IMR-90 (cell line): ENCODE data around the gene ANKRD33B. TPM values are rescaled to one million over a fixed set of nuclear protein-coding genes. Genes with fewer than 3 reads are reported as not detected.

ENCODE experiments used
- microRNA-seq, 2 experiments: library from miRNA; stranded (forward) in 1 of 2; unstranded in 1 of 2; fragments of 10-50 nt in 1 of 2; fragments of <30 nt in 1 of 2; gene quantifications in 1 of 2; microRNA quantifications in 1 of 2; one replicate each; pipeline versions ENCODE3 to v1.1.0; 2013 to 2020; ENCODE audit not compliant: insufficient read depth in 1 of 2, insufficient read length in 1 of 2, unreplicated experiment in 1 of 2
- polyA plus RNA-seq, 3 experiments: library from polyadenylated mRNA; depleted of rRNA; stranded (reverse); fragments of >200 nt; gene quantifications; 2 replicates each; pipeline ENCODE4 v1.2.3, GENCODE V29; 2012; ENCODE audit warnings: low replicate concordance in 1 of 3
- small RNA-seq, 5 experiments: library from RNA; depleted of rRNA; stranded (forward); fragments of <200 nt; gene quantifications; one replicate each; pipeline ENCODE3, GENCODE V24; 2012
- total RNA-seq: library from RNA; depleted of rRNA; stranded (reverse); fragments of >200 nt; gene quantifications from 2 replicates; pipeline ENCODE4 v1.2.3, GENCODE V29; 2012; rRNA removed

Gene ANKRD33B
- total and polyA plus RNA-seq, 2 of the 4 experiments (the other 2 are of a cell fraction): 2.5 to 3.3 TPM

Small RNA genes lying within 50 kb of the gene (microRNA-seq; reads per million reads assigned to microRNA genes)
- gene AC012629.4 (ENCODE audit: insufficient read depth, insufficient read length) (not detected), gene AC112200.1 (ENCODE audit: insufficient read depth, insufficient read length) (not detected)

Small RNA genes lying within 50 kb of the gene (small RNA-seq; reads per million reads assigned to genes)
- gene AC012629.4 (0 to 0.04 (median 0) reads per million in 5 experiments), gene AC112200.1 (0 to 0.73 (median 0) reads per million in 5 experiments)

Other genes starting within 250 kb of the ANKRD33B start
- 55.2 and 71.4 TPM in 2 replicates for gene MARCHF6, start 210.4 kb upstream of the ANKRD33B start, total RNA-seq
- gene MARCHF6, start 210.4 kb upstream of the ANKRD33B start, polyA plus RNA-seq (2012; rRNA removed): 45.9 and 62.6 TPM in 2 replicates
- 0.28 and 0.36 TPM in 2 replicates for gene ROPN1L, start 122.2 kb upstream of the ANKRD33B start, total RNA-seq
- gene ROPN1L, start 122.2 kb upstream of the ANKRD33B start, polyA plus RNA-seq (2012; rRNA removed): 0.34 and 0.50 TPM in 2 replicates
- 44.4 and 49.6 TPM in 2 replicates for gene DAP, start 197.2 kb downstream of the ANKRD33B start, total RNA-seq
- 152 and 189 TPM in 2 replicates for gene DAP, start 197.2 kb downstream of the ANKRD33B start, polyA plus RNA-seq (2012; rRNA removed)